ENCODE data around the gene TNFRSF1A.

TNFRSF1A gene

DNA sequence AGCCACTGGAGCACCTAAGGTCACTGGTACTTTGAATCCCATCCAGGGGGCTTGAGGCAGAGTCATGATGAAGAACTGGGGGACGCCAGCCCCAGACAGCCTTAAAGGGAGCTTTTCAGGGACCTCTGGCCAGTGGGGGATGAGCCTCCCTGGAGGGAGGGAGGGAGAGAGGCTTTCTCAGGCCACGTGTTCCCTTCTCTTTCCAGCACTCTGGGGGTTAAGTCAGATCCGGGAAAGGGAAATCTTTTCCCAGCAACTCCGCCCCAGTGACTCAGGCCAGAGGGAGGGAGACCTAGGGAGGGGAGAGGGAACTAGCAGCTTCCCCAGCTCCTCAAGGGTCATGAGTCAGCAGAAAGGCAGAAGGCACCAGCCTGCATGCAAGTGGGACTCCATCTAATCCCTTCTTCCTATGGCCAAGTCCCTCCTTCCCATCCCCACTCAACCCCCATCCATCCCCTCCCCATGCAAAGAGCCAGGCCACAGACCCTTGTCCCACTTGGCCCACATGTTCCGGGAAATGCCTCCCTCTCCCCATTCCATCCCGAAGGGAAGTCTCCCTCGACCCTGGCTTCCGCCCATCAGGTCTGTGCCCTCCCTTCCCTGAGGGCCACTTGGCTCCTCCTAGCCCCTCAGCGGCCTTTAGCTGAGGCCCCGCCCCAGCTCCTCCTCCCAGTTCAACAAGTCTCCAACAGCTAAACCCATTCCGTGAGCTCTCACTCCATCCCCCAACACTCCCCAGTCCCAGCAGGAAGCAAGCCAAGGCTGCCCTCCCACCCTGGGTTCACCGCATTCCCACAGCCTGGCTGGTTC is 5.6 kb downstream of the TNFRSF1A start:
- peak; percentile 79 for DNase-seq

DNA sequence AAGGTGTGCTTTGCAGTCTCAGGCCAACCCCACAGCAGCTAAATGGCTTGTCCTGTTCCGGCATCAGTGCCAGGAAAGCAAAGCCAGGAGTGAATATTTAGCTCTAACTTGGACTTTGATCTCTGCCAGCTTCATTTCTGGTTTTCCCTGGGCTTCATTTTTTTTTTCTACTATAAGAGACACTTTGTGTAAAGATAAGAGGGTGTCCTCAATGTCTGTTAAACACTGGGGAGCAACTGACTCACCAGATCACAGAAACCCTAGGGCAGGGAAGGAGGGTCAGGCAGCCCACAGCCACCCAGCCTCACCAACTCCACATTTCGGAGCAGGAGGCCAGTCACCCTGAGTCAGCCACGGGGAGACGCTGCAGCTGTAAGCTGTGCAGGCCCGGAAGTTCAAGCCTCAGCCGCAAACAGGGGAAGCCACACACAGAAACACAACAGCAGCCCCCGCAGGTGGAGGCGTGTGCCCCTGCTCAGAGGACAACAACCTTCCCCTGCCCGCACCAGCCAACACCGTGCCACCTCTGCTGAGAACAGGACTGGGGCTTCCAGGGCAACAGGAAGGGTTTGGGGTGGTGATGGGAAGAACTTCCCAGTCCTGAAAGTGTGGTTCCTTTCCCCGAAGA is 6.3 kb downstream of the TNFRSF1A start:
- DNase-seq = peak; percentile 91

DNA sequence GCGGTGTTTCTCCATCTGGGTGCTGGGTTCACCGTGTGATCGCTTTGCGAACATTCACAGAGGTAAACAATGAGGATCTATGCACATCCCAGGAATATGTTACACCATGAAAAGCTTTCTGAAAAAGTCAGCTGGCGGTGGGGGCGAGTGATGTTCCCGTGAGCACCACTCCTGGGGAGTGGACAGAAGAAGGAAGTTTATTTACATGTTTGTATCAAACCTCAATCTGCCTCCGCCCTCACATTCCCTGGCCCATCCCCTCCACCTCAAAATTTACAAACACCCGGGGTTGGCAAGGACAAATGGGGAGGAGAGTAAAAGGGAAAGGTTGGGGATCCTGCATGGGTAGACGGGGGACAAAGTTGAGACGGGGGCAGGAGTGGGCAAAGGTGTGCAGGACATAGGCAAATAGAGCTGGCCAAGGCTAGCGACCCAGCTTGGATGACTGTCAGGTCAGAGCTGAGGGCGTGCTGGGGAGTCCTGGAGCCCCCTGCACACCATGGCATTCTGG is 6.9 kb downstream of the TNFRSF1A start:
- no peak for DNase-seq

- DNase-seq = no peak
These were observed 7.5 kb downstream of the TNFRSF1A start for GRCh38 chr12:6334359-6334758.

DNA sequence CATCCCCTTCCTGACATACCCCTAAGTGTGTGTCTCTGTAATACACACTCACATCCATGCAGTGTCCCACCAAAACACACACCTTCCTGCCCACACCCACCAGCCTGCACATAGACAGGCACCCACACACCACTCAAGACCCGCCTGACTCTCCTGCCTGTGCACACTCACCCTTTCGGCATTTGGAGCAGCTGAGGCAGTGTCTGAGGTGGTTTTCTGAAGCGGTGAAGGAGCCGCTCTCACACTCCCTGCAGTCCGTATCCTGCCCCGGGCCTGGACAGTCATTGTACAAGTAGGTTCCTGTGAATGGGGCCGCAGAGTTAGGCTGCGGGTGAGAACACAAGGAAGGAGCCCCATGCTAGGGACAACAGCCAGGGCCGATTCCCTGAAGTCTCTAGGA is 8.3 kb downstream of the TNFRSF1A start:
- no peak for DNase-seq

DNA sequence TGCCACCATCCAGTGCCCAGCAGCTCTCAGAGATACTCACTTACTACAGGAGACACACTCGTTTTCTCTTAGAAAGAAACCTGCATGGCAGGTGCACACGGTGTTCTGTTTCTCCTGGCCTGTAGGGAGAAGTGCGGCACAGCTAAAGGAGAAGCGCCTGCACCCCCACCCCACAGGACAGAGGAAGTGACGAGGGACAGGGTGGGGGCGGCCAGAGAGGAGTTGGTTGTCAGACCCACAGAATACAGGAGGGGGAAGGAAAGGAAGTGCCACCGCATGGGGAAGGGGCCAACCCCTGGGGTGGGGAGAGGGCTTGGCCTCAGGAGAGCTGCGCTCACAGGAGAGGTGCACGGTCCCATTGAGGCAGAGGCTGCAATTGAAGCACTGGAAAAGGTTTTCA is 8.8 kb downstream of the TNFRSF1A start:
- no peak for DNase-seq

GRCh38 chr12:6332459-6332858 is 9.4 kb downstream of the TNFRSF1A start:
- DNase-seq = no peak

GRCh38 chr12:6330999-6331714 is 10.7 kb downstream of the TNFRSF1A start:
- DNase-seq = no peak

DNA sequence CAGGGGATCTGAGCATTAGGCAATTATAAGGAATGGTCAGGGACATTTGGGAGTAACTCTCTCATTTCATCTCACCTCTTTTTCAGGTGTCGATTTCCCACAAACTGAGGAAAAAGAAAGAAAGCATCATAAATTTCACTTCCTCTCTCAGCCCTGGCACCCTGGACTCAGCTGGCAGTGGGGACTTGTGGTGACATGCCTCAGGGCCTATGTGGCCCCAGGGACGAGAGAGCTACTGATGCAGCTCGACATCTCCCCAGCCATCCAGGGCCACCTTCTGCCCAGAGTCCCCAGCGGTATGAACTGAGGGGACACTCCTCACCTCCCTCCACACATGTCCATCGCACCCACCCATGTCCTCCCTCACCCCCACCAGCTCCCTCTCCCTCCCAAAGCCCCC is 11.7 kb downstream of the TNFRSF1A start:
- DNase-seq = no peak

DNA sequence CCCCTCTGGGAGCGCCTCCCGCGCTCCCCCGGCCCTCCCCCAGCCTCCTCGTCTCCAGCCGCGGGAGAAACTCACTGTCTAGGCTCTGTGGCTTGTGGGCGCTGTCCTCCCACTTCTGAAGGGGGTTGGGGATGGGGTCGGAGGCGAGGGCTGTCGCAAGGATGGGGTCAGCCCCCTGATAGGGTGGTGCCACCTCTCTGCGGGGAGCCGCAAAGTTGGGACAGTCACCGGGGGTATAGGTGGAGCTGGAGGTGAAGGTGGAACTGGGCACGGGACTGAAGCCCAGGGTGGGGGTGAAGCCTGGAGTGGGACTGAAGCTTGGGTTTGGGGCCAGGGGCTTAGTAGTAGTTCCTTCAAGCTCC is 12.2 kb downstream of the TNFRSF1A start:
- no peak for DNase-seq

GRCh38 chr12:6328945-6329702 is 12.8 kb downstream of the TNFRSF1A start:
- no peak for DNase-seq

DNA sequence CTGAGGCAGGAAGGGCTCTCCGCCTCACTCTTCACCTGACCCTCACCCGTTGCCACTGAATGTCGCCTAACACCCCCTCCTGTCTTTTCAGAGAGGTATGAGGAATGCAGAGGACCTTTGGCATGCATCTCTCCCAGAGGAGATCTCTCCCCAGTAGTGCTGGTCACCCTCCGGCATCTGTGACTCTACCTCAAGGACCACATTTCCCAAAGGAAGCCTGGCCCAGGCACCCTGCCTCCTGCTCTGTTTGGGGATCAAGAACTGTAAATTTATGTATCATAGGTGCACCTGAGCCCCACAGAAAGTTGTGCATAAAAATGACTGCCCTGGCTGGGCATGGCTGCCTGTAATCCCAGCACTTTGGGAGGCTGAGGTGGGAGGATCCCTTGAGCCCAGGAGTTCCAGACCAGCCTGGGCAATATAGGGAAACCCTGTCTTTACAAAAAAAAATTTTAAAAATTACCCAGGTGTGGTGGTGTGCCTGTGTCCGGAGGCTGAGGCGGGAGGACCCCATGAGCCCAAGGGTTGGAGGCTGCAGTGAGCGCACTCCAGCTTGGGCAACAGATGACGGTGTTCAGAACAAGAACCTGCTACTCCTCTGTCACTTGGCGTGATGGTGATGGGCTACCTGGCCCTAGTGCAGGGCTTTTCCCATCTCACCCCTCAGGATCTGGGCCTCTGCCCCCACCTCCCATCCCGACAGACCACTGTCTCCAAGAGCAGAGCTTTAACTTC is 13.7 kb downstream of the TNFRSF1A start:
- no peak for DNase-seq

GRCh38 chr12:6327229-6328041 is 14.4 kb downstream of the TNFRSF1A start:
- no peak for DNase-seq

GRCh38 chr12:6326316-6327228 is 15.3 kb downstream of the TNFRSF1A start:
- DNase-seq = no peak

GRCh38 chr12:6324936-6325750 is 16.7 kb downstream of the TNFRSF1A start:
- DNase-seq = no peak

DNA sequence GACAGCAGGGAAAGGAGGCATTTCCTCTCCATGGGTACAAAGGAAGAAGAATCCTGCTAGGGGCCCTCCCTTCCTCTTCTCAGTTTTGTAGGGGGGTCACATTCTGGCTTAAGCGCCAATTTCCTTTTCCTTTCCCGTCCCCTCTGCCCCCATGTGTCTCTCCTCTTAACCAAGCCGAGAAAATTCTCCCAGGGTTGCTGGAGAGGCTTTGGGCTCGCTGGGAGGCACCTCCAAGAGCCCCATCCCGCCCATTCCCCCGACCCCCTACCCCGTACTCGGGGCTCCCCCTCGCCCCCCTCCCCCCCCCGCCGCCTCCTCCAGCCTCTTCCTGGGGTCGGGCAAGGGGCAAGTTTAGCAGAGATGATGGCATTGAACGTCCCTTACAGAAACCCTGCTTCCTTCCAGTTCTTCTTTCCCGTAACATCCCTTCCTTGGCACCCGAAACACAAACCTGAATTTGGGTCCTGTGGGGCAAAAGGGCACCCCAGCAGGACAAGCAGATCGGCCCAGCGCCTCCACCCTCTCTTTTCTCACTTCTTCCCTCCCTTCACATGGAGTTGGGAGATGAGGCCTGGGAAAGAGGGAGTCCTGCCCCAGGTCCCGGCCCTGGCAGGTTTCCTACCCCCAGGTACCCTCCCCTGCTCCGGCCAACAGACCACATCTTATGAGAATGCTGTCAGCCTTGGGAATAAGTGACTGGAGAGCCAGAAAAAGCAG is 17.7 kb downstream of the TNFRSF1A start:
- DNase-seq = no peak

DNA sequence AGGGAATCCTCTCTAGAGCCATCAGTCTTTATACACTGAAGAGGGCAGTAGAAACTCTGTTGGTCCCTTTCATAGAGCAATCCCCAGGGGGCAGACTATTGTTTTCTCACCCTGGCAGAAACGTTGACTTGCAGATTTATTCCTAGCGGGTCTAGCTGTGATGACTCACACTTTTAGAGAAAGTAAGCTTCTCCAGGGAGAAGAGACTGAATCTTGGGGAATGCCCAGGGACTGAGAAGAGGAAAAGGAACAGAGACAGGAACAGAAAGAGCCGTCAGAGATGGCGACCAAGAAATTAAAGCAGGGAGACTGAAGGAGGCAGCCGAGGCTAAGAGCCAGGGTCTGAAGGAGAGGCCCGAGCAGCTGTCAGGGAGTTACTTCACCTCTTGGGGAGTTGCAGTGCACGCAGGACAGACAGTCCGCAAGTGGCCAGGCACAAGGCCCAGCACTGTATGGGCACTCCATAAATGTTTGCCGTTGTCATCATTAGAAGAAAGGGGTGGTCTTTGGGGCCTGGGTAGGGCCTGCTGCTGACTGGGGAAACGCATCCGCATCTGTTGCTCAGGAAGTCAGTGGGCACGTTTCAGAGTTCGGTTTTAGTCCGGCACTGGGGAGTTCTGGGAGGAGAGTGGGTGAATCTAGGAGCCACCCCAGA is 18.4 kb downstream of the TNFRSF1A start:
- DNase-seq = no peak

DNA sequence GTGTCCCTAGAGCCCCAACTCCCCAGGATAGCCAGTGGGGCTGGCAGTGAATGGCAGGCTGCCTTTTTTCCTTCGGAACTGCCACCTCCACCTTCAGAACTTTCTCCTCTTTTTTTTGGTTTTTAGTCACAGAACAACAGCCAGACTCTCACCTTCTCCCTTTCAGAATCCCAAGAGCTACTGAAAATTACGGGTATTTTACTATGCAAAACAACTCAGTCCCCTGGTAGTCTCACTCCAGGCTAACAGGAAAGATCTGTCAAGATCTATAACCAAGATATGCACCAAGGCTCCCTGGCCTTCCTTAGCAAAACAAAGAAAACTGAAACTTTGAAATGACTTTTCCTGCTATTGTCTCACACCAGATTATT is 18.9 kb downstream of the TNFRSF1A start:
- no peak for DNase-seq

Data from activated CD8-positive, alpha-beta memory T cell treated with anti-CD3 and anti-CD28 coated beads, Interleukin-2, amount 50 U/mL, for 48 hours (primary cell).